Activated CD4-positive, alpha-beta T cell treated with anti-CD3 and anti-CD28 coated beads, Interleukin-2, Interleukin-4, amounts not matched to agents 100 ng/mL and 50 ng/mL, durations not matched to agents 16 hours and 8 hours (primary cell): ENCODE measurements around the gene CDK6.

Experiments
- DNase-seq: peaks from one replicate; pipeline ENCODE4 v3.0.0-alpha.2; 2020; ENCODE audit warnings: low spot score

CDK6 gene

DNA sequence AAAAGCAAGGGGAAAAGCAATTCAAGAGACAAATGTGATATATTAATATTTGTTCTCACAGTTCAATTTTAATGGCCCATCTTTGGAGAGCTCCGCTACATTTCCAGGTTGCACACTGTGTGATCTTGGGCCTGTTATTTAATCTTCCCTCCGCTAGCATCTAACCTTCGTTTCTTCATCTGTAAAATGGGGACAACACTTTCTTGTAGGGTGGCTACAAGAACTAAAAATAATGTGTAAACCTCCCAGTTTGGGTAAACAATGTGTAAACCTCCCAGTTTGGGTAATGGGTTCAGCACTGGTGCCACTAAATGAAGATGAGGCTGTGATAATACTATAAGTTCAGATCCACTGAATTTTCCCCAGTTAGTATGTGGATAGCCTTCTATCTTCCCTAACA lies 99.5 kb downstream of the CDK6 start:
- no peak for DNase-seq

DNA sequence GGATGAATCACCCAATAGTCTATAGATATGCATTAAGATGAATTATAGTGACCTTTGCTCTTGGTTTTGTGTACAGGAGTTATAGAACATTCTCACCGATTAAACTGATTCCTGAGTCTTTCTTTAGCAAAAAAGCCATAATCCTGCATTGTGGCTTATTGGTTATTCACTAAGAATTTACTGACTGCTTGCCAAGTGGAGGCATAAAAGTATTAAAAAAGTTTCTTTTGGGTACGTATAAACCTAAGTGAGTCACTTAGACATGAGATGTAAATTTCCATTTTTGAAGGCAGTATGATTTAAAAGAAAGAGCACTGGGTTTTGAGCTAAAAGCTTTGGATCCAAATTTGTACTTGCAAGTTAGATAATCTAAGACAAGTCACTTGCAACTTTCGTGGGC lies 100.7 kb downstream of the CDK6 start:
- no peak for DNase-seq

DNA sequence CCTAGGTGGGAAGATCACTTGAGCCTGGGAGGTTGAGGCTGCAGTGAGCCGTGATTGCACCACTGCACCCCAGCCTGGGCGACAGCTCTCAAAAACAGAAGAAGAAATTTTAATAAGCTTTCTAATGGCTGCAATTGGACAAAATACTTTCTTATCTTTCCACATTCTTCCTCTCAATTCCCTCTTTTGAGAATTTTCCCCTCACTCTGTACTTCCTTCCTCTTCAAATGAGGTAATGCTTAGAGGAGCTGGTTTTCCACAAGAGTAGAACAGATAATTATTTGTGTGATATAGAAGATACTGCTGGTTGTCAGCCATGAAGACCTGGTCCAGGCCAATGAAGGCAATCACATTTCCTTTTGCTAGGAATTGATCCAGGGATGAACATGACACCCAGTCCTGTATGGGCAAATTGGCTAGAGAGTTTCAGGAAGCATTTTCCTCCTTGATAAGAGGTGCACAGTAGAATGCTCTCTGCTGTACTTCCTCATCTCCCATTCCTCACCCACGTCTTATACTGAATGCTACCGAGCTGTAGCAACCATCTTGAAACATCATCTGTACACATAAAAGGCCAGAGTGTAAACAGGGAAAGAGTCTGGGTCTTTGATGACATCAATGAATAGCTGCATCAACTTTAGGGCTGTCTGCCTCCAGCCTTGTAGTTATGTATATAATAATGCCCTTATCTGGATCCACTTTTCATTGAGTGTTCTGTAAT lies 103.9 kb downstream of the CDK6 start:
- no peak for DNase-seq

DNA sequence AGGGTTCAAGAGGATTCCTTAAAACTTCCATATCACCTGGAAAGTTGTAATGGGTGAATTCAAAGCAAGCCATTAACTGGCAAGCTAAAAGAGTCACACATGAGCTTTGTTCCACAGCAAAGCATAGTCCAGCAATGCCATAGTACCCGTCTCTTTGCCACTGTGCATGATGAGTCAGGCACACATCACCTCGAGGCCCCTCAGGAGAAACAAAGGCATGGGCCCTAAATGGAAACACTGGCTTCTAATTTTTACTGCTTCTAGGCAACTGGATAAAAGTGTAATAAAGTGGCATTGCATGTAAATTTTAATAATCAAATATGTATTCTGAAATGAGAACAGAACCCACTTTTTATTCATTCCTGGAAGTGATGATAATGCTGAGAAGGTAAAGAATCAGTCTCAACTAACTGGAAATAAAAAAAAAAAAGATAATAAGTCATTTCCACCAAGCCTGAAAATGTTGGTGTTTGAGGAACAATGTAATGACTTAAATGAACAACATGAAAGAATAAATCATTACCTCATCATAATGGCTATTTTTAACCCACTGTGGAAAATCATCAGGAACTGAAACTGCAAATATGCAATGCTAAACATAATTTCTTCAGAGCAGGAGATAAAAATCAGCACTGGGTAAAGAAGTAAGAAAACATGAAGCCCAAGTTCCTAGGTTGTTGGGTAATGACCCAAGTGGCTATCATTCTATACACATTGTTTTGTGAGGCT lies 104.9 kb downstream of the CDK6 start:
- DNase-seq, result peak; percentile 62

DNA sequence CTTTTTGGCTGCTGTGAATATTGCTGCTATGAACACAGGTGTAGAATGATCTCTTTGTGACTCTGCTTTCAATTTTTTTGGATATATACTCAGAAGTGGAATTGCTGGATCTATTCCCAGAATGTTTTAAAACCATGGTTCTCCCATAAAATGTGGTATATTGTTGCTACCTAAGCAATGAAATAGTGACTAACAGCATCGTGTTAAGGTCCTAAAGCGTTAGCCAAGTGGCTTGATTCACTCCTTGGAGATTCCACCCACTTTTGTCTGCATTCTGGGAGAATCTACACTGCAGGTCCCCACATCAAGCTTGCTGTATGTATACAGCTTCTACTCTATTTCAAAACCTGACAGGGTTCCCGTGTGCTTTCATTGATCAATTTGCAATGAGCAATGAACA lies 105.6 kb downstream of the CDK6 start:
- DNase-seq, result no peak

DNA sequence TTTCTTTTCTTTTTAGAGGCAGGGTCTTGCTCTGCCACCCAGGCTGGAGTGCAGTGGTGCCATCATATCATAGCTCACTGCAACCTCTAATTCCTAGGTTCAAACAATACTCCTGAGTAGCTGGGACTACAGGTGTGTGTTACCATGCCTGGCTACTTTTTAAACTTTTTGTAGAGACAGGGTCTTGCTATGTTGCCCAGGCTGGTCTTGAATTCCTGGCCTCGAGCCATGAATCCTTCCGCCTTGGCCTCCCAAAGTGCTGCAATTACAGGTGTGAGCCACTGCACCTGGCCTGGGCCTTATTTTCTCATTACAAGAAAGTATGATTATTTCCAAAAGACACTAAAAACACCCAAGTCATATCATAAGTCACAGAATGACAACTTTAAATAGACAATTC lies 106.6 kb downstream of the CDK6 start:
- no peak for DNase-seq

DNA sequence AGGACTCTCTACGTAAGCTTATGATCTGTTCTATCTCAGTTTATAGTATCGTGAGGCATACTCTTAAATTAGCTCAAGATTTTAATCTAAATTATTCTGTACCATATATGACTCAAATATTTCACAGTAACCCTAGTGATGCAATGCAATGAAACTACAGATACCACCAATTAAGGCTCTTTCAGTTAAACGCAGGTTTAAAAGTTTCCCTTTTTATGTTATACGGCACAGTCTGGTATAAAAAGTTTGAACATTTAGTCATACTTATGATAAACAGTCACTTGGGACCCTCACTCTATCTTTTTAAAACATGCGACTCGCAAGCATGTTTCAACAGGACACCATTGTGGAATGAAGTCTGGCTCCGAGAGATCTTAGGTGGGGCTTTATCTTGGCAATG lies 107.2 kb downstream of the CDK6 start:
- DNase-seq, result no peak

DNA sequence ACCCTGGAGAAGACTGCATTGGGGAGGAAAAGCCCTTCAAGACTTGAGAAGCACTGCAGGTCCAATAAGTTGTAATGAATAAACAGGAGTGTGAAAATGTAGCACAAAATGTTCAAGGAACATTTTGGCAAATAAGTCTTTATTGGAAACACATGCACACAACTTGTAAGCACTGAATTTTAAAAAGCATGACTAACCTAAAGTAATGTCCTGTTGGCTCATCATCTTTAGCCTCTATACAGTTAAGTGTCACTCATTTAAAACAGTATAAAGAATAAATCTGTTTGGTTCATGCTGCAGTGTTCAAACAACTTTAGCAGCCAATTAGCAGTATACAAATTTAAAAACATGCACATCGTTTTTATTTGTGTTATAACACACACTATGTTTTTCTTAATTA lies 108.6 kb downstream of the CDK6 start:
- no peak for DNase-seq

DNA sequence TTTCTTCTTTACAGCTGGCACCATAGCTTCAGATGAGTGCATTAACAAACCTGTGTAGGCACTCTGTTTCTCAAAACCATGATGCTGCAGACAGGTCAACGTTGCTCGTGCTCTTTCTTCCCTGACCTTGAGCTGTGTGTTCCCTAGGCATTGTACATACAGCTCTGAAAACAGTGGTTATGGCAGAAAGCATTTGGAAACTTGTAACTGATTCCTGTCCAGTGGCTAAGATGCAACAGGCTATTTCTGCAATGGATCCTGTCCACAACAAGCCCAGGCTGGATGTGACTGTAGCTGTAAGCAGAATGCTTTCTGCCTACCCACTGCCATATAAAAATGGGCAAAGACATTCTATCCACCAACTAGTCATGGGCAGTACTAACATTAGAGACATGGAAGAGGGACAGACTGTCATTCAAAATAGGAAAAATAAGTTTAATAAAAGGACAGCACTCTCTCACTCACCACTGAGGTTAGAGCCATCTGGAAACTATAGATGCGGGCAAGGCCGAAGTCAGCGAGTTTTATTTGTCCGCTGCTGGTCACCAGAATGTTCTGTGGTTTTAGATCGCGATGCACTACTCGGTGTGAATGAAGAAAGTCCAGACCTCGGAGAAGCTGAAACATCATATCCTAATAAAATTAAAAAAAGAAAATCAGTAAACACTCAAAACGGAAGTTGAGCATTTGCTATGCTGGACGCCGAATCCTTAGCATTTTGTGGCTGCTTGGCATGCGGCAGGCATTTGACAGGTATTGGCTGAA lies 111.0 kb downstream of the CDK6 start:
- DNase-seq, result no peak

DNA sequence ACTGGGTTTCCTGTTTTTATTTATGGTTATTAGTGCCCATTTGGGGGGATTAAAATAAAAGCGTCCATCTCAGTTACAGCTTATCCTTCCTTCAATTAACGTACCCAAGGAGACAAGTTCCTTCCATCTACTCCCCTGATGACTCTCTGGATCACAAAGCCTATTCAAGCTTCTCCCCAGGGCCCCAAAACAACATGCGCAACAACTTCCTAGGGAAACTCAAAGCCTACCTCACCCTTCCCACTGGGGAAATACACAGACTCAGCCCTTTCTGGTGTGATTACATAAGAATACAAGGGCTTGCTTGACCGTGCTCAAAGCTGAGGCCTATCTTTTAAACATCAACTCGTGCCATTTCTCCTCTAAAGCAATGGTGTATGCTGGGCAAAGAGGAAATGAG lies 112.4 kb downstream of the CDK6 start:
- no peak for DNase-seq

DNA sequence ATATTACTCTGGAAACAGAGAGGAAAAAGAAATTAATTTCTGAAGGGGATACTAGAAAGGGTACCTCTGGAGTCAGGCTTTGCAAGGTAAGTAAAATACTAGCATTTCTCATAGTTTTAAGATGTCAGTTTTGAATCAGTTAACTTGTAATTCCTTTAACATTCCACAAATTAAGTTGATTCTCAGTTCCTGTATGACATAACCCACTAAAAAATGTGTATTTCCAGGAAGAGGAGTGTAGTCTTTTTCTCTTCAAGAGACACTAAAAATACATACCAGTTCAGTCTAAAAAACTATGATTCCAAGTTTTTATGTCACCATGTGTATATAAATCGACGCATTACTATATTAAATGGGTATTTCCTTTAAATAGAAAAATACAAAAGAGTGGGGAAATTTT lies 113.2 kb downstream of the CDK6 start:
- no peak for DNase-seq

DNA sequence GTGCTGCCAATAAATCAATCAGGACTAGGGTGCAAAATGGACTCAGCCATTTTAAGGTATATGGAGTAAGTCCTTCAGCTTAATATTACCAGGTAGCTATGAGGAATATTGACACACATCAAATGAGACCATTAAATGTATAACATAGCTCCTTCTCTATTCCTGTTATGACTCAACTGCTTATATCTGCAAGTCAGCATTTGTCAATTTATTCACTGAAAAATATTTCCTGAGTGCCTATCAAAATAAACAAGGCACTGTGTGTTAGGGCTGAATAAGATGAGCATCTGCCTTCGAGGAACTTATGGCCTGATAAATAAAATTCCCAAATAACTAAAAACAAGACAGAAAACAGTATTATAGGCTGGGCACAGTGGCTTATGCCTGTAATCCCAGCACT lies 113.8 kb downstream of the CDK6 start:
- peak; percentile 21 for DNase-seq

DNA sequence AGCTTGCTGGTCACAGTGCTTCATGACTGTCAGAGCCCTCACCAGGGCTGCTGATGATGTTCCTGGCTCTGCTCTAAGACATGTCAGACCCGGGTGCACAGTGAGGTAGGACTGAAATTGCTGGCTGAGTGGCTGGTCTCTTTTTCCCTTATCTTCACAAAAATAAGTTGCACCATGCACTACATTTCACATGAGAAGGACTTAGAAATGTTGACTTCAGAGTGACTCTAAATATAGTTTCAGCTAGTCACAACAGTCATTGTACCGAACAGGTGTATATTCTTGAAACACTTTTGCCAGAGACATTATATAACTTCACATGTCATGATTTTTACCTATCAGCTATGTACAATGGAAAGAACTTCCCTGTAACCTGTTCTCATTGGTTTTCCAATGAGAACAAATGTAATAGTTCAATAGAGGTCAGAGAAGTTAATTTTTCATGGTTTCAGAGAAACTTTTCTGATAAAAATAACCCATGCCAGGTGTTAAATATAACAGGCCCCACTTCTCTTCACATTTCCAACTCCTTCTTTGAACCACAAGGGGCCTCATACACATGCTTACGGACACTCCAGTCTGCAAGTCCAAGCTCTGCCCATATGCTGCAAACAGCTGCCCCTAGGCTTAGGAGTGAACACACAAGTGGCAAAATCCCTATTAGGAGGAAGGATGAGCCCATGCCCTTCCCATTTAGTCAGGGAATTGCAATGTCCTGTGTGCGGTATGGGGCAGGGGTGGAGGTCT lies 115.6 kb downstream of the CDK6 start:
- no peak for DNase-seq

DNA sequence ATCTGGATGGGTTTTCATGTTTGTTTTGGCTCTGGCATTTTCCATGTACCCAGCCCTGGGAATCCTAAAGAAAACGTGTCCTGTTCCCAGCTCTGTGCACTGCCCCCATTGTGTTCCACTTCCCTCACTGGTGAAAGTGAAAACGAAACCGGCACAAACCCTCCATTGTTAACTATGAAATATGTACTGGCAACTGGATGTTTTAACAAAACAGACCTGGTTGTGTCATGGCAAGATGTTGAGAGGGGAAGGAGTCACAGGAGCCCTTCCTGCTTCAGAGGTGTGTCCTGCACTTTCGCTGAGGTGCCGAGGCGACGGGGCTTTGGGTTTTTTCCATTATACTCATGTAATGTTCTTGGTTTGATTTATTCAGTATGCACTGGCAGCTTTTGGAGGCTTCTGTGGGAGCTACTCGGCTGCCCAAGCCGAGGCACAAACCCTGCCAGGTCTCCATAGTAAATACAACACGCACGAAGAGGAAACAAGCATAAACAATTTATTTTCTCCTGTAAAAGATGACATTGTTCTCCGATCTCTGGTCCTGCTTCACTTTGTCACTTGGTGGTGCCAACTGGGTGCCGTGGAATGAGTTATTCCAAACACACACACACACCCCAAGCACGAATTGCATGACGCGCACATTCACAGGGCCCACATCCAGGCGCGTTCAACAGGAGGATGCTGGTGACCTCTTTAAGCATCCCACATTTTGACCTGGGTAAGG lies 118.2 kb downstream of the CDK6 start:
- peak; percentile 74 for DNase-seq

DNA sequence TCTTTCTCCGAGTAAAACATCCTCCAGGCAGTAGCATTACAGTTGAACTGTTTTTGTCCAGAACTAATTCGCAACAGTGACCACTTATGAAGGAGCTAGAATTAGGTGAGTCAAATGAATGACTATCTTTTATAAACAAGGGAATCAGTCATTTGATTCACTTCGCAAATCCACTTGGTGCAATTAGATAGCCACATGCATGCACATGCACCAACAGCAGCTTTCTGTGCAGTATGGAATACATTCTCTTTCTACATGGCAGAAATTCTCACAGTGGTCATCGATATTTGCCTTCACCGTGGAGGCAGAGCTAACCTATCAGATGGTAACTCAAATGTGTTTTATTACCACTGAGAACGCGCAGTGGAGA lies 118.8 kb downstream of the CDK6 start:
- no peak for DNase-seq

DNA sequence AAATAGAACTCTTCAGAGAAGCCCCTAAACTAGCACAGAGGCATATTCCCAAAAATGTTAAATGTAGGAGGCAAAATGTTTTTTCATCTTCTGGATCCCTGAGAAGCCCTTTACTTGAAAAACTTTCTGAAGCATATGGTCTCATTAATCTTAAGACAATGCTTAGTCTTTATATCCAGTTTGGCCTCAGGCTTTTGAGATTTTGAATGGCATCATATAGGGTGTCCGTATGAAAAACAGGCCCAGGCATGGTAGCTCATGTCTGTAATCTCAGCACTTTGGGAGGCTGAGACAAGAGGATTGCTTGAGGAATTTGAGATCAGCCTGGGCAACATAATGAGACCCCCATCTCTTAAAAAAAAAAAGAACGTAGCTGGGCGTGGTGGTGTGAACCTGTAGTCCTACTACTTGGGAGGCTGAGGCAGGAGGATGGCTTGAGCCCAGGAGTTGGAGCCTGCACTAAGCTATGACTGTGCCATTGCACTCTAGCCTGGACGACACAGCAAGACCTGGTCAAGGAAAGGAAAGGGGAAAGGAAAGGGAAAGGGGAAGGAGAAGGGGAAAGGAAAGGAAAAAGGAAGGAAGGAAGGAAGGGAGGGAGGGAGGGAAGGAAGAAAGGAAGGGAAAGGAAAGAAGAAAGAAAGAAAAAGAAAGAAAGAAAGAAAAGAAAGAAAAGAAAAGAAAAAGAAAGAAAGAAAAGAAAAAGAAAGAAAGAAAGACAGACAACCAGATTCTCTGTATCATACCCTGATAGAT lies 119.4 kb downstream of the CDK6 start:
- DNase-seq, result no peak

DNA sequence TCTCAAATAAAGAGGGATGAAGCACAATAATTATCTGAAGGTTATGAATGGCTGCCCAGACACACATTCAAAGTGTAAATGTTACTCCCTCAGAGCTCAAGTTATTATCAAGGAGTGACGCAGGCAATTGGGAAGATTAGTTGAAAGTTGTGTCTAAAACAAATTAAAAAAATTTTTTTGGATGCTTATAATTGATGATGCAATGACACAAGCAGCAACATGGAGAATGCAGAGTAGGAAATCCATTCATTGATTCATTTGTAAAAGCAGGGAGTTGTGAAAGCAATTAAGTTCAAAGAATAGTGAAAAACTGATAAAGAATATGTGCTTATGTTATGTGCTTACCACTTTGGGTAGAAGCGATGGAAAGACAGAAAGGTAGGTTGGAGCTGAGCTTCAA lies 120.4 kb downstream of the CDK6 start:
- no peak for DNase-seq

DNA sequence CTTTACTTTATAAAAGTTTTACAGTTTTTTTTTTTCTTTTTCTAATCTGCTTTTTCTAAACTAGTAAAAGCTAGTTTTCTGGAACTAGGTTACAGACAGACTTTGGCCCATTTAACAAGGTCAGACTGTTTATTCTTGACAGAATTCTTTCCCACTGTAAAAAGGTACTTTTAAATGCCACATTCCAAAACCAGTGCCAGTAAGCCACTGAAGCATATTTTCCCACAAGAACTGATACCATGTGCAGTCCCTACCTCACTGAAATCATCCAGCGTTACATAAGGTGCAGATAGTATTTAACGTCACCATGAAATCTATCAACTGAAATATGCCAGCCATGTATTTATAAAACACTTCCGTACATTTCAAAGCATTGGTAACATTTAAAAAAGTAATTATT lies 121.6 kb downstream of the CDK6 start:
- no peak for DNase-seq

DNA sequence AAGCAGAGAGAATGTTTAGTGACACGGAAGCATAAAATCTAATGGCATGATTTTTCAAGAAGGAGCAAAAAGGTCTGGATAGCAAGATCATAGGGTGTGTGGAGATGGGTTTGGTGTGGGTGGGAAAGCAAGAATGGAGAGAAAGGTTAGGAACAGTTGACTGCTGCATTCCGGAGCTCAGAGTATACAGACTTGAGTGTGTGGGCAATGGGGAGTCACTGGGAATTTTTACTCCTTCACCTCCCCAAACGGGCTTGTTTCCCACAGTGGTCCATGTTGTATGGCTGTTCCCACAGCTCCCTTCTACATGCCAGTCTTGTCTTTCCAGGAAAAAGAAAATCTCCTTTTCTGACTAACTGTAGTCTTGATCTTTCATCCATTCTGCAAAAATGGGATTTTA lies 122.1 kb downstream of the CDK6 start:
- DNase-seq, result no peak

DNA sequence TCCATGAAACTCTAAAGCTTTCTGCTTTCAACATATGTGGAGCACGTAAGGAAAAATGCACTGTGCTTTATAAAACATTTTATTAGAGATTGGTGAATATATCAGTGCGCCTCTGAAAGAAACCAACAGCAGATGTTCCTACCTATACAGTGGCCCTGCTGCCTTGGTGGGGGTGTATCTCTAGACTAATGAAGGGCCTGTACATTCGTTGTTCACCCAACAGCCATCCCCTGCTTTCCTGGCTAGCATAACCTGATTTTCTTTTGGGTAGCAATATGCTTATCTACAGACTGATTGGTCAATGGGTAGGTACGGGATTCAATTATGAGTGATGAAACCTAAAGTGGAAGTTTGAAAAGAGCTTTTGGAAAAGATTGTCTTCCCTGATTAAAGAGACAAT lies 126.5 kb downstream of the CDK6 start:
- no peak for DNase-seq

DNA sequence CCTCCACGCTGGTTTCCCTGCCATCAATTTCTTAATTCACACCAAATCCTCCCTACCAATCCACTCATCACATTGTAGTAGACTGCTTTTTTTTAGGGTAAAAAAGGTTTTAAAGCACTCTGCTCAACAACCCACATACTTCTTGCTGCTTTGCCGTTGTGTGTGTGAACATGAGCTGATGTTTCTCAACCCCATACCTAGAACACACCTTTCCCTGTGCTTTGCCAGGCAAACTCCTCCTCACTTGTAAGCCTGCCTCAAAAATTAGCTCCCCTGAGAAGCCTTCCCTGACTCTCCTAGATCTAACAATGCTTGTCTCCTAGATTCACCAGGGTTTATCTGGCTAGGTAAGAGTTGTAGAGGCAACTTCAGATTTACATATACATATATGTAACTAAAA lies 127.2 kb downstream of the CDK6 start:
- no peak for DNase-seq
